IMR-90 (cell line): Measurements from ENCODE around the gene HRH1. TPM values are rescaled to one million over a fixed set of nuclear protein-coding genes. Genes with fewer than 3 reads are reported as not detected.

ENCODE experiments used
- ATAC-seq: fragments of 200-7000 bp; cut with Tn5 transposase; 2 replicates; pipeline ENCODE4 v1.9.1; 2020; ENCODE audit warnings: low read depth, mild to moderate bottlenecking, moderate library complexity
- BruUV-seq: library from RNA; stranded (reverse); fragments of 400-500 nt; replicated peaks from 2 replicates; lab custom pipeline; 2021; lab: Mats Ljungman, UMichigan
- CTCF ChIA-PET: fragments of 300-600 bp; formaldehyde crosslinking; extraction: SDS; loops from one replicate; lab custom pipeline; 2021; ENCODE audit warnings: antibody characterized with exemption; lab: Yijun Ruan, JAX
- POLR2A ChIA-PET: fragments of 300-600 bp; sonication (Branson Sonifier 250); formaldehyde crosslinking; loops from one replicate; lab custom pipeline; 2022; ENCODE audit warnings: antibody characterized with exemption; ENCODE audit not compliant: unreplicated experiment; lab: Charles Lee
- DNase-seq: peaks from one replicate; pipeline ENCODE4 v3.0.0; 2013
- H2AFZ ChIP-seq: replicated peaks from 2 replicates; pipeline ENCODE3; 2013; ENCODE audit warnings: low read length, mild to moderate bottlenecking; ENCODE audit not compliant: poor library complexity
- H2AK5ac ChIP-seq: 2 replicates; pipeline ENCODE4 v1.6.1; 2013; ENCODE audit warnings: low read depth, low read length, inconsistent platforms
- H2AK9ac ChIP-seq: replicated peaks from 2 replicates; pipeline ENCODE3; 2013; ENCODE audit warnings: mild to moderate bottlenecking, low read depth, low read length, moderate library complexity; ENCODE audit not compliant: poor library complexity
- H2BK120ac ChIP-seq: 2 replicates; pipeline ENCODE4 v1.6.1; 2013; ENCODE audit warnings: low read depth, low read length, inconsistent platforms
- H2BK15ac ChIP-seq: 3 replicates; pipeline ENCODE4 v1.6.1; 2013; ENCODE audit warnings: low read depth, low read length, inconsistent platforms
- H2BK20ac ChIP-seq: 2 replicates; pipeline ENCODE4 v1.6.1; 2013; ENCODE audit warnings: low read depth, mild to moderate bottlenecking, inconsistent platforms, low read length, moderate library complexity
- H2BK5ac ChIP-seq: 2 replicates; pipeline ENCODE4 v1.6.1; 2013; ENCODE audit warnings: mild to moderate bottlenecking, low read depth, low read length, inconsistent platforms; ENCODE audit not compliant: poor library complexity, severe bottlenecking
- H3K14ac ChIP-seq: replicated peaks from 2 replicates; pipeline ENCODE4 v1.6.1; 2013; ENCODE audit warnings: low read depth, low read length, inconsistent platforms
- H3K18ac ChIP-seq: 2 replicates; pipeline ENCODE4 v1.6.1; 2013; ENCODE audit warnings: low read depth, low read length, control low read depth
- H3K23ac ChIP-seq: 2 replicates; pipeline ENCODE4 v1.6.1; 2013; ENCODE audit warnings: low read depth, low read length, inconsistent platforms
- H3K27ac ChIP-seq: 2 replicates; pipeline ENCODE4 v1.5.1; 2013; ENCODE audit warnings: mild to moderate bottlenecking, control low read depth, low read length; ENCODE audit not compliant: insufficient read depth
- H3K27me3 ChIP-seq: 2 replicates; pipeline ENCODE4 v1.6.1; 2013; ENCODE audit warnings: low read length; ENCODE audit not compliant: control insufficient read depth, insufficient read depth
- H3K36me3 ChIP-seq: 2 replicates; pipeline ENCODE4 v1.6.1; 2013; ENCODE audit warnings: low read length, mixed read lengths; ENCODE audit not compliant: control insufficient read depth, insufficient read depth
- H3K4ac ChIP-seq: 2 replicates; pipeline ENCODE4 v1.6.1; 2013; ENCODE audit warnings: low read depth, low read length, inconsistent platforms
- H3K4me1 ChIP-seq: 2 replicates; pipeline ENCODE4 v1.6.1; 2013; ENCODE audit warnings: low read length, mixed read lengths; ENCODE audit not compliant: control insufficient read depth, insufficient read depth
- H3K4me2 ChIP-seq: 2 replicates; pipeline ENCODE4 v1.6.1; 2013; ENCODE audit warnings: low read depth, mild to moderate bottlenecking, control low read depth, low read length, moderate library complexity
- H3K4me3 ChIP-seq: 2 replicates; pipeline ENCODE4 v1.5.1; 2013; ENCODE audit warnings: low read depth, mild to moderate bottlenecking, control low read depth, low read length, moderate library complexity; ENCODE audit not compliant: insufficient read depth
- H3K56ac ChIP-seq: 2 replicates; pipeline ENCODE4 v1.6.1; 2013; ENCODE audit warnings: low read length, inconsistent platforms; ENCODE audit not compliant: insufficient read depth; ENCODE audit errors: extremely low read depth
- H3K79me1 ChIP-seq, 2 experiments: 2 replicates each; pipeline ENCODE4 v1.6.1; 2013; ENCODE audit warnings: low read length in 2 of 2, inconsistent platforms in 1 of 2, low read depth in 1 of 2
- H3K9ac ChIP-seq: 2 replicates; pipeline ENCODE4 v1.6.1; 2013; ENCODE audit warnings: low read depth, low read length, control low read depth
- H3K9me1 ChIP-seq: 2 replicates; pipeline ENCODE4 v1.6.1; 2013; ENCODE audit warnings: low read length, inconsistent platforms; ENCODE audit not compliant: insufficient read depth
- H3K9me3 ChIP-seq: 2 replicates; pipeline ENCODE4 v1.6.1; 2013; ENCODE audit warnings: low read length; ENCODE audit not compliant: control insufficient read depth, insufficient read depth
- H4K20me1 ChIP-seq: 2 replicates; pipeline ENCODE4 v1.6.1; 2013; ENCODE audit warnings: low read length, inconsistent platforms; ENCODE audit not compliant: insufficient read depth
- H4K5ac ChIP-seq: 2 replicates; pipeline ENCODE4 v1.6.1; 2013; ENCODE audit warnings: mild to moderate bottlenecking, low read depth, low read length, control low read depth
- H4K8ac ChIP-seq, 2 experiments: 2 replicates each; pipeline ENCODE4 v1.6.1; 2013; ENCODE audit warnings: low read depth in 2 of 2, low read length in 2 of 2, control low read depth in 1 of 2, inconsistent platforms in 1 of 2
- H4K91ac ChIP-seq: 2 replicates; pipeline ENCODE4 v1.6.1; 2013; ENCODE audit warnings: low read depth, low read length, inconsistent platforms; ENCODE audit not compliant: insufficient read depth
- BHLHE40 ChIP-seq: fragments of 150-350 bp; IDR thresholded peaks from 2 replicates; pipeline ENCODE4 v1.6.1; 2016; ENCODE audit warnings: mild to moderate bottlenecking, low read depth, low read length
- CEBPB ChIP-seq: IDR thresholded peaks from 2 replicates; pipeline ENCODE4 v1.6.1; 2012; ENCODE audit warnings: low read depth, low read length, improper control_type of control experiment
- CHD1 ChIP-seq: IDR thresholded peaks from 2 replicates; pipeline ENCODE4 v1.6.1; 2012; ENCODE audit warnings: low read depth, low read length, improper control_type of control experiment
- CTCF ChIP-seq: conservative IDR thresholded peaks from 2 replicates; pipeline ENCODE4 v1.5.1; 2012; ENCODE audit warnings: mild to moderate bottlenecking, low read depth, low read length, improper control_type of control experiment
- MXI1 ChIP-seq: IDR thresholded peaks from 2 replicates; pipeline ENCODE4 v1.6.1; 2012; ENCODE audit warnings: low read depth, mild to moderate bottlenecking, low read length, moderate library complexity, borderline replicate concordance
- POLR2A ChIP-seq: IDR thresholded peaks from 2 replicates; pipeline ENCODE4 v1.6.1; 2012; ENCODE audit warnings: mild to moderate bottlenecking, low read depth, low read length
- RAD21 ChIP-seq: IDR thresholded peaks from 2 replicates; pipeline ENCODE4 v1.6.1; 2012; ENCODE audit warnings: low read length, improper control_type of control experiment
- SMC3 ChIP-seq: fragments of 150-350 bp; IDR thresholded peaks from 2 replicates; pipeline ENCODE4 v1.6.1; 2016; ENCODE audit warnings: low read depth, mild to moderate bottlenecking, antibody characterized with exemption, low read length, moderate library complexity
- WGBS, 2 experiments: methylation state at CpG; one replicate each; pipeline versions ENCODE4 v1.1.5 to v1.1.7; 2013; ENCODE audit warnings: missing lambda C conversion rate in 2 of 2; ENCODE audit not compliant: insufficient read length in 1 of 2; ENCODE audit errors: extremely low coverage in 2 of 2; 5-methylcytosine and 5-hydroxymethylcytosine counted together
- dilution Hi-C: fragments of 300-500 bp; cut with HindIII; formaldehyde crosslinking; loops from one replicate; pipeline ENCODE4 v1.14.3; 2018; ENCODE audit warnings: low sequenced_read_pairs; ENCODE audit not compliant: unreplicated experiment
- in situ Hi-C: fragments of 300-500 bp; cut with MboI; formaldehyde crosslinking; loops from 3 replicates; pipeline ENCODE4 v1.14.3; 2019; ENCODE audit warnings: low sequenced_read_pairs, inconsistent platforms, mixed read lengths
- intact Hi-C: fragments of 100-400 bp; cut with micrococcal nuclease; formaldehyde crosslinking; loops from 2 replicates; pipeline ENCODE4 v1.10.0; 2022
- polyA plus RNA-seq, 3 experiments: library from polyadenylated mRNA; depleted of rRNA; stranded (reverse); fragments of >200 nt; gene quantifications; 2 replicates each; pipeline ENCODE4 v1.2.3, GENCODE V29; 2012; ENCODE audit warnings: low replicate concordance in 1 of 3
- total RNA-seq: library from RNA; depleted of rRNA; stranded (reverse); fragments of >200 nt; gene quantifications from 2 replicates; pipeline ENCODE4 v1.2.3, GENCODE V29; 2012
- TF ChIP-seq, protein P1 (sequence below): fragments of 150-350 bp; IDR thresholded peaks from 2 replicates; pipeline ENCODE4 v1.6.1; 2017; ENCODE audit warnings: mild to moderate bottlenecking, antibody characterized with exemption, low read length, low read depth
- TF ChIP-seq, protein P2 (sequence below): fragments of 150-350 bp; IDR thresholded peaks from 2 replicates; pipeline ENCODE4 v1.6.1; 2016; ENCODE audit warnings: low read depth, mild to moderate bottlenecking, low read length, moderate library complexity, borderline replicate concordance

The HRH1 gene
- total and polyA plus RNA-seq, 2 of the 4 experiments (the other 2 are of a cell fraction) = 7.6 to 16.1 TPM

DNA sequence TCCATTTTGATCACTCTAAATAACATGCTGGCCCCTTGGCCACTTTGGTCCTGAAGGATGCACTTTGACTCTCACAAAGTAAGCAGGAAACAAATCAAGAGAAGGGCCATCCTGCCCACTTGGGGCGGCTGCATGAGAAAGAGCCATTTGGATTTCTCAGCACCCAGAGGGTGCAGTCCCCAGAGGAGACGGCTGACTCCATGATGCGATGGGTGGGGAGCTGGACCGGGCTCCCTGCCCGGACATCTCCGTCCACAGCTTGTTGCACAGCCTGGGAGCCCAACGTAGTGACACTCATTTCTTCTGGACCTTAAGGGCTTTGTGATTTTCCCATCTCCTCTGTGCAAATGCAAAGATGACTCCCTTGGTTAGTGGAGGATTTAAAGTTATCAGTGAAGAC lies 4.0 kb upstream of the HRH1 start (continued):
- TF ChIP-seq, protein P1, sequence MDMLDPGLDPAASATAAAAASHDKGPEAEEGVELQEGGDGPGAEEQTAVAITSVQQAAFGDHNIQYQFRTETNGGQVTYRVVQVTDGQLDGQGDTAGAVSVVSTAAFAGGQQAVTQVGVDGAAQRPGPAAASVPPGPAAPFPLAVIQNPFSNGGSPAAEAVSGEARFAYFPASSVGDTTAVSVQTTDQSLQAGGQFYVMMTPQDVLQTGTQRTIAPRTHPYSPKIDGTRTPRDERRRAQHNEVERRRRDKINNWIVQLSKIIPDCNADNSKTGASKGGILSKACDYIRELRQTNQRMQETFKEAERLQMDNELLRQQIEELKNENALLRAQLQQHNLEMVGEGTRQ = no peak
- TF ChIP-seq RAD21 = no peak

DNA sequence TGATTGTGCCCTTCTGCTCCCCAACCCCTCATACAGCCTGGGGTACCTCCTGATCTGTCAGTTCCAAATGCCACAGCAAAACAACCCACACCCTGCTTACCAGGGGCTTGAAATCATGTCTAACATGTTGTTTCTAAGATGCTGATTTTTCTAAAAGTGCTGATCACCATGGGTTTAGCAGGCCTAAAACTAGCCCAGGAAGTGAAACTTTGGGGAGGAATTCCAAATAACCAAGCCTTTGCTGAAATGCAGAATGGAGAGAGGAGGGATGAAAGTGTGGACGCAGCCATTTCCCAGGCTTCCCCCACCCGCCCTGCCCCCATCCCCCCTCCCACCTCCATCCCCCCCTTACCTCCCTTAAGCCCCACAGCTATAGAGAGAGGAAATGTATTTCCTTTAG lies 2.0 kb upstream of the HRH1 start:
- BruUV-seq = no TSS peak
- no peak overlapping the region for H2BK120ac ChIP-seq
- 0 out of 2 replicates have a peak overlapping the region, but pooled peaks have one; percentile 11 for H2BK20ac ChIP-seq
- intact Hi-C loops = no loop called here
- H4K5ac ChIP-seq = peak overlapping the region; percentile 72; the same call in 1 of the 2 replicates
- ChIA-PET CTCF (no interaction called here), POLR2A (no interaction called here)
- peak overlapping the region; percentile 50 for H4K91ac ChIP-seq
- H4K8ac ChIP-seq = no peak overlapping the region; a peak in 1 of 4 replicates
- H3K23ac ChIP-seq = peak overlapping the region; percentile 28; the same call in 1 of the 2 replicates
- H3K18ac ChIP-seq = peak overlapping the region; percentile 69
- H2AK9ac ChIP-seq = no peak overlapping the region
- H2BK15ac ChIP-seq = no peak overlapping the region
- H3K56ac ChIP-seq = no peak overlapping the region
- H2AFZ ChIP-seq = no peak overlapping the region
- dilution Hi-C loops = no loop called here
- 0 out of 2 replicates have a peak, but pooled peaks cover 8% of the 10 kb centered on the region for H4K20me1 ChIP-seq
- no peak overlapping the region for H3K27ac ChIP-seq
- H3K36me3 ChIP-seq = no peaks in the 10 kb centered on the region
- ATAC-seq = no peak
- no peaks in the 10 kb centered on the region for H3K9me3 ChIP-seq
- no peak overlapping the region for H3K4me3 ChIP-seq
- peaks cover 14% of the 10 kb centered on the region; the same call in 1 of the 2 replicates for H3K9me1 ChIP-seq
- no peak for DNase-seq
- WGBS, 2 experiments = no CpG with 5 or more reads among the region's 2 CpGs
- H3K27me3 ChIP-seq = no peaks in the 10 kb centered on the region
- peaks cover 8% of the 10 kb centered on the region for H3K4me1 ChIP-seq
- H3K4me2 ChIP-seq = no peak overlapping the region; the same call in 1 of the 2 replicates
- no peak overlapping the region for H2BK5ac ChIP-seq
- no peak for TF ChIP-seq CTCF
- TF ChIP-seq, protein P2, sequence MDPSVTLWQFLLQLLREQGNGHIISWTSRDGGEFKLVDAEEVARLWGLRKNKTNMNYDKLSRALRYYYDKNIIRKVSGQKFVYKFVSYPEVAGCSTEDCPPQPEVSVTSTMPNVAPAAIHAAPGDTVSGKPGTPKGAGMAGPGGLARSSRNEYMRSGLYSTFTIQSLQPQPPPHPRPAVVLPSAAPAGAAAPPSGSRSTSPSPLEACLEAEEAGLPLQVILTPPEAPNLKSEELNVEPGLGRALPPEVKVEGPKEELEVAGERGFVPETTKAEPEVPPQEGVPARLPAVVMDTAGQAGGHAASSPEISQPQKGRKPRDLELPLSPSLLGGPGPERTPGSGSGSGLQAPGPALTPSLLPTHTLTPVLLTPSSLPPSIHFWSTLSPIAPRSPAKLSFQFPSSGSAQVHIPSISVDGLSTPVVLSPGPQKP = no peak
- no peak for TF ChIP-seq CHD1
- no peak for TF ChIP-seq MXI1
- no peak for TF ChIP-seq CEBPB
- no peak for TF ChIP-seq RAD21
- no peak for TF ChIP-seq SMC3
- no peak for TF ChIP-seq POLR2A
- no peak for TF ChIP-seq BHLHE40
- peaks cover 18 to 27% of the 10 kb centered on the region in 2 experiments for H3K79me1 ChIP-seq
- H3K9ac ChIP-seq = no peak overlapping the region
- peak overlapping the region; percentile 38; the same call in 1 of the 2 replicates for H3K4ac ChIP-seq
- no peak overlapping the region; the same call in 1 of the 2 replicates for H3K14ac ChIP-seq
- H2AK5ac ChIP-seq = no peak overlapping the region
- in situ Hi-C loops = loop anchor here (25.0 kb wide), 1 partner anchor 185 kb away; no protein-coding TSS in a partner anchor
